Esophagus muscularis mucosa (tissue), 4 donors: ENCODE results near the gene MUC4. TPM values are rescaled to one million over a fixed set of nuclear protein-coding genes. Genes with fewer than 3 reads are reported as not detected.

Experiments
- DNase-seq: peaks from one replicate; pipeline ENCODE4 v3.0.0-alpha.2; 2017; ENCODE audit errors: extremely low spot score
- H3K27ac ChIP-seq, 4 donors: fragments of 200-600 bp; sonication (generic); replicated peaks in 1 of 4; 1 replicate in 3 of 4; 2 replicates in 1 of 4; pipeline ENCODE4 v1.5.1; 2016 to 2019; ENCODE audit warnings: mild to moderate bottlenecking in 1 of 4
- H3K27me3 ChIP-seq, 4 donors: fragments of 200-600 bp; sonication (generic); one replicate each; pipeline versions ENCODE4 v1.5.1 to v1.6.0; 2016 to 2019
- H3K36me3 ChIP-seq, 4 donors: fragments of 200-600 bp; sonication (generic); one replicate each; pipeline ENCODE4 v1.5.1; 2016 to 2019
- H3K4me1 ChIP-seq, 4 donors: fragments of 200-600 bp; sonication (generic); one replicate each; pipeline ENCODE4 v1.5.1; 2016 to 2019
- H3K4me3 ChIP-seq, 4 donors: fragments of 200-600 bp; sonication (generic); 1 replicate in 2 of 4; 2 replicates in 2 of 4; pipeline ENCODE4 v1.5.1; 2016 to 2019; ENCODE audit warnings: mild to moderate bottlenecking in 4 of 4, moderate library complexity in 1 of 4
- H3K9me3 ChIP-seq, 4 donors: fragments of 200-600 bp; sonication (generic); 1 replicate in 3 of 4; 2 replicates in 1 of 4; pipeline ENCODE4 v1.5.1; 2016 to 2019
- EP300 ChIP-seq: sonication (generic); formaldehyde crosslinking; IDR thresholded peaks from one replicate; pipeline ENCODE4 v1.6.1; 2017; ENCODE audit warnings: antibody characterized with exemption
- POLR2A ChIP-seq: fragments of 450-650 bp; IDR thresholded peaks from one replicate; pipeline ENCODE4 v1.6.1; 2017; ENCODE audit warnings: antibody characterized with exemption, moderate library complexity, mild to moderate bottlenecking, low read depth
- POLR2AphosphoS5 ChIP-seq, 2 donors: sonication (generic); formaldehyde crosslinking; IDR thresholded peaks; one replicate each; pipeline ENCODE4 v1.6.1; 2017; ENCODE audit warnings: antibody characterized with exemption in 2 of 2
- WGBS: methylation state at CpG from one replicate; pipeline ENCODE4 v1.1.5; 2018; 5-methylcytosine and 5-hydroxymethylcytosine counted together
- intact Hi-C: fragments of 100-400 bp; cut with DNase I; formaldehyde crosslinking; loops from one replicate; pipeline ENCODE4 v1.15.1; 2023
- total RNA-seq, 4 donors: library from RNA; depleted of rRNA; stranded (reverse); fragments of >200 nt; gene quantifications; one replicate each; pipeline versions ENCODE4 v1.1.0 to v1.2.1, GENCODE V29; 2016
- TF ChIP-seq, protein P1 (sequence below), 3 experiments: fragments of 200-600 bp in 2 of 3; fragments of 450-650 bp in 1 of 3; sonication (generic) in 2 of 3; IDR thresholded peaks; one replicate each; pipeline ENCODE4 v1.5.1; 2017 to 2019; ENCODE audit warnings: antibody characterized with exemption in 3 of 3, mild to moderate bottlenecking in 2 of 3, moderate library complexity in 1 of 3

Gene MUC4
- total RNA-seq, 4 donors from 2014 or later = 0.19 to 0.63 (median 0.42) TPM; not detected in 1

DNA sequence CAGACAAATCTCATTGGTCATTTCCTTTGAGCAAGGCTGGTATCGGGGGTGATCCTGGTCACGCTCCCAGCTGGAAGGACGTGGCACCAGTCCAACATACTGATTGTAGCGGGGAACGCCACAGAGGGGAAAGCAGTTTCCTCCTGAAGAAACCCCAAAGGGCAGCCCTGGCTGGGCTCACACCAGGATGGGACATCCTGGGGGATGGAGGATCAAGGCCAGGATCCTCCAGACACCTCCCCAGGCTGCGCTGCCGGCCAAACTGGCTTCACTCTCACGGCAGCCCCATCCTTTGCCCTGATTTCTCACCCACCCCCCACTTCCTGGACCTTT, 54.3 kb downstream of the MUC4 start:
- no peak overlapping the region for H3K27ac ChIP-seq
- intact Hi-C loops = no loop called here
- TF ChIP-seq POLR2AphosphoS5 (IDR thresholded peaks at IDR 0.05) (no peak), POLR2A (no peak), EP300 (no peak)
- TF ChIP-seq, protein P1, sequence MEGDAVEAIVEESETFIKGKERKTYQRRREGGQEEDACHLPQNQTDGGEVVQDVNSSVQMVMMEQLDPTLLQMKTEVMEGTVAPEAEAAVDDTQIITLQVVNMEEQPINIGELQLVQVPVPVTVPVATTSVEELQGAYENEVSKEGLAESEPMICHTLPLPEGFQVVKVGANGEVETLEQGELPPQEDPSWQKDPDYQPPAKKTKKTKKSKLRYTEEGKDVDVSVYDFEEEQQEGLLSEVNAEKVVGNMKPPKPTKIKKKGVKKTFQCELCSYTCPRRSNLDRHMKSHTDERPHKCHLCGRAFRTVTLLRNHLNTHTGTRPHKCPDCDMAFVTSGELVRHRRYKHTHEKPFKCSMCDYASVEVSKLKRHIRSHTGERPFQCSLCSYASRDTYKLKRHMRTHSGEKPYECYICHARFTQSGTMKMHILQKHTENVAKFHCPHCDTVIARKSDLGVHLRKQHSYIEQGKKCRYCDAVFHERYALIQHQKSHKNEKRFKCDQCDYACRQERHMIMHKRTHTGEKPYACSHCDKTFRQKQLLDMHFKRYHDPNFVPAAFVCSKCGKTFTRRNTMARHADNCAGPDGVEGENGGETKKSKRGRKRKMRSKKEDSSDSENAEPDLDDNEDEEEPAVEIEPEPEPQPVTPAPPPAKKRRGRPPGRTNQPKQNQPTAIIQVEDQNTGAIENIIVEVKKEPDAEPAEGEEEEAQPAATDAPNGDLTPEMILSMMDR (IDR thresholded peaks at IDR 0.05) = no peak
- H3K4me3 ChIP-seq = no peak overlapping the region
- peaks cover 0 to 27% (median 25%) of the 10 kb centered on the region in 4 donors for H3K4me1 ChIP-seq
- H3K9me3 ChIP-seq = no peaks in the 10 kb centered on the region
- H3K36me3 ChIP-seq = no peaks in the 10 kb centered on the region
- WGBS = 17% methylated on average over 8 of the region's 8 CpGs
- DNase-seq = no peak
- H3K27me3 ChIP-seq = peaks cover 0 to 74% (median 12%) of the 10 kb centered on the region in 4 donors

DNA sequence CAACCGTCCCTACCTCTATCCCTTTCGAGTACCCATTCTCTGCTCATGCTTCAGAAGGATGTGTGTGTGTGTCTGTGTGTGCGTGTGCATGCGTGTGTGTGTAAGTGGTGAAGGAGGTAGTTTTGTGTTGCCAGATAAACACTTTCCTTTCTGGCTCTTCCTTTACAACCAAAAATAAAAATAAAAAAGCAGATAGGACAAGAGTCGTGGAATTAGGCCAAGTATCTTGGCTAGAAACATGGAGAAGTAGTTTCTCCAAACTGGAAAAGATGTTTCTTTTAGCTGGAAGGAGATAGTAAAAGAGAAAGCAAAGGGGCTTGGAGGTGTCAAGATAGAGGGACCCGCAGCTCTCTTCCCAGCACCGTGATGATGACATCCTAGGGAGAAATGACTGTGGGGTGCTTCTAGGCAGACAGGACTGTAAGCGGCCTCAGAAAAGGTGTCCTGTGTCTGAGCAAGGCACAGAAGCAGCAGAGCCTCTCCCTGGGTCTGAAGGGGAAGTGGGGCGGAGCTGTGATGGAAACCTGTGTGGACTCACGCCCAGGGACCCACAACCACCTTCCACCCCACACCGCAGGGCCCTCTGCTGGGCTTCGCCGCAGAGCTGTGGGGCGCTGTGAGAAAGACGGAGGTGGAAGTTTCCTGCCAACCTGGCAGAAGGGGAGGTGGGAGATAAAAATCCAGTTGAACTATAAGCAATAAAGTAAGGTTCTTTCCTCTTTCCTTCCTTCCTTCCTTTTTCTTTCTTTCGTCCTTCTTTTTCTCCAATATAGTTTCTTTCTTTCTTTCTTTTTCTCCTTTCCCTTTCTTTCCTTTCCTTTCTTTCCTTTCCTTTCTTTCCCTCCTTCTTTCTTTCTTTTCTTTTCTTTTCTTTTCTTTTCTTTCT, 55.7 kb downstream of the MUC4 start:
- peaks cover 0 to 15% (median 12%) of the 10 kb centered on the region in 4 donors for H3K4me1 ChIP-seq
- H3K9me3 ChIP-seq = no peaks in the 10 kb centered on the region
- WGBS = 79% methylated on average over 16 of the region's 16 CpGs
- DNase-seq = no peak
- H3K27me3 ChIP-seq = peaks cover 0 to 75% (median 5%) of the 10 kb centered on the region in 4 donors
- H3K4me3 ChIP-seq = no peak overlapping the region
- no peaks in the 10 kb centered on the region for H3K36me3 ChIP-seq
- intact Hi-C loops = no loop called here
- H3K27ac ChIP-seq = no peak overlapping the region
- no peak for TF ChIP-seq POLR2AphosphoS5 (IDR thresholded peaks at IDR 0.05)
- TF ChIP-seq, protein P1 (IDR thresholded peaks at IDR 0.05) = no peak
- no peak for TF ChIP-seq EP300
- no peak for TF ChIP-seq POLR2A

DNA sequence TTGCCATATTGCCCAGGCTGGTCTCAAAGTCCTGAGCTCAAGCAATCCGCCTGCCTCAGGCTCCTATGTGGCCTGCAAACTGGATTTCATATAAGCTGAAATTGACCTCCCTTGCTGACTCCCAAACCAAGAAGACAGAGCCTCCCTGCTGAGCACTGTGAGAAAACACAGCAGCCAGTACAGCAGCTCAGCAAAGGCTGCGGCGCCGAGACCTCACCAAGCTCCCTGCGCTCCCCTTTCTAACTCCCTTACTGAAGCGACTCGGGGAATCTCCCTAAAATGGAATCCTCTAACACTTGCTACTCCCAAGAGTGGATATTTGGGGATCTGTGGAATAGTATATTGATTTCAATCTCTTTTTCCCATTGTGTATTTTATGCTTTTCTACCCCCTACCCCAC, 56.3 kb downstream of the MUC4 start:
- Histone ChIP-seq H3K4me3 (no peak overlapping the region), H3K4me1 (peaks cover 0 to 9% (median 6%) of the 10 kb centered on the region in 4 donors), H3K27ac (no peak overlapping the region), H3K9me3 (no peaks in the 10 kb centered on the region), H3K36me3 (no peaks in the 10 kb centered on the region), H3K27me3 (peaks cover 0 to 75% (median 5%) of the 10 kb centered on the region in 4 donors)
- TF ChIP-seq POLR2A (no peak), POLR2AphosphoS5 (IDR thresholded peaks at IDR 0.05) (no peak), EP300 (no peak)
- TF ChIP-seq, protein P1 (IDR thresholded peaks at IDR 0.05) = no peak
- intact Hi-C loops = no loop called here
- WGBS = 95% methylated on average over 7 of the region's 7 CpGs
- no peak for DNase-seq

DNA sequence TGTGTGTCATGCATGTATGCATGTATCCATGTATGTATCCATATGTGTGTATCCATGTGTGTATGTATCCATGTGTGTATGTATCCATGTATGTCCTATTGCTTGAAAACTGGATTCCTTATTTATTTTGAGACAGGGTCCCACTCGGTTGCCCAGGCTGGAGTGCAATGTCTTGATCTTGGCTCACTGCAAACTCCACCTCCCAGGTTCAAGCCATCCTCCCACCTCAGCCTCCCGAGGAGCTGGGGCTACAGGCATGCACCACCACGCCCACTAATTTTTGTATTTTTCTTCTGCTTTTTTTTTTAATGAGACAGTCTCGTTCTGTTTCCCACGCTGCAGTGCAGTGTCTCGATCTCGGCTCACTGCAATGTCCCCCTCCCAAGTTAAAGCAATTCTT, 56.8 kb downstream of the MUC4 start:
- no peaks in the 10 kb centered on the region for H3K36me3 ChIP-seq
- DNase-seq = no peak
- no peak overlapping the region for H3K27ac ChIP-seq
- peaks cover 0 to 9% (median 5%) of the 10 kb centered on the region in 4 donors for H3K4me1 ChIP-seq
- intact Hi-C loops = no loop called here
- peaks cover 0 to 75% (median 5%) of the 10 kb centered on the region in 4 donors for H3K27me3 ChIP-seq
- 85% methylated on average over 7 of the region's 7 CpGs for WGBS
- H3K4me3 ChIP-seq = no peak overlapping the region
- TF ChIP-seq POLR2A = no peak
- TF ChIP-seq EP300 = no peak
- no peak for TF ChIP-seq POLR2AphosphoS5 (IDR thresholded peaks at IDR 0.05)
- TF ChIP-seq, protein P1 (IDR thresholded peaks at IDR 0.05) = no peak
- no peaks in the 10 kb centered on the region for H3K9me3 ChIP-seq
